Transverse colon (tissue), 4 donors: ENCODE results near the gene BMPER. TPM values are rescaled to one million over a fixed set of nuclear protein-coding genes. Genes with fewer than 3 reads are reported as not detected.
A peak's percentile ranks its signal among the peaks of the same experiment; 100 is the strongest.

ENCODE experiments used
- DNase-seq: peaks from one replicate; pipeline ENCODE4 v3.0.0-alpha.2; 2019
- H3K27ac ChIP-seq, 4 donors: fragments of 200-600 bp; sonication (generic); 2 replicates each; pipeline ENCODE4 v1.5.1; 2016 to 2018; ENCODE audit warnings: inconsistent platforms in 4 of 4
- H3K27me3 ChIP-seq: fragments of 200-600 bp; sonication (generic); 2 replicates; pipeline ENCODE4 v1.5.1; 2017; ENCODE audit warnings: inconsistent platforms
- H3K36me3 ChIP-seq, 4 donors: fragments of 200-600 bp; sonication (generic); 2 replicates each; pipeline ENCODE4 v1.5.1; 2017 to 2019; ENCODE audit warnings: inconsistent platforms in 4 of 4
- H3K4me1 ChIP-seq, 4 donors: fragments of 200-600 bp; sonication (generic); 2 replicates each; pipeline ENCODE4 v1.5.1; 2017 to 2020; ENCODE audit warnings: inconsistent platforms in 4 of 4
- H3K4me3 ChIP-seq, 4 donors: fragments of 200-600 bp; sonication (generic); 1 replicate in 1 of 4; 2 replicates in 3 of 4; pipeline versions ENCODE4 v1.5.1 to v1.6.1; 2017 to 2019; ENCODE audit warnings: inconsistent platforms in 4 of 4
- H3K9me3 ChIP-seq, 2 donors: fragments of 200-600 bp; sonication (generic); 2 replicates each; pipeline ENCODE4 v1.5.1; 2017 to 2019; ENCODE audit warnings: inconsistent platforms in 2 of 2
- EP300 ChIP-seq: sonication (generic); formaldehyde crosslinking; IDR thresholded peaks from one replicate; pipeline ENCODE4 v1.6.1; 2017; ENCODE audit warnings: antibody characterized with exemption, low read depth
- POLR2A ChIP-seq: fragments of 450-650 bp; IDR thresholded peaks from one replicate; pipeline ENCODE4 v1.6.1; 2016; ENCODE audit warnings: antibody characterized with exemption, mild to moderate bottlenecking, moderate library complexity
- POLR2AphosphoS5 ChIP-seq, 3 donors: sonication (generic); formaldehyde crosslinking; IDR thresholded peaks; one replicate each; pipeline ENCODE4 v1.6.1; 2016; ENCODE audit warnings: antibody characterized with exemption in 3 of 3
- WGBS, 2 donors: methylation state at CpG; one replicate each; pipeline ENCODE4 v1.1.5; 2018; ENCODE audit warnings: low coverage in 1 of 2; 5-methylcytosine and 5-hydroxymethylcytosine counted together
- in situ Hi-C, 4 donors: fragments of 200-750 bp; cut with MboI; loops; one replicate each; pipeline versions ENCODE4 v1.15.0 to v1.15.1; 2017; ENCODE audit warnings: low sequenced_read_pairs in 3 of 4, low pct_ligation_motif_present in 1 of 4, low pct_unique_long_range_greater_than_20kb in 1 of 4
- intact Hi-C: fragments of 100-400 bp; cut with DNase I; formaldehyde crosslinking; loops from one replicate; pipeline ENCODE4 v1.15.1; 2023; ENCODE audit warnings: low total_unique reads
- total RNA-seq, 4 donors: library from RNA; depleted of rRNA; stranded (reverse); fragments of >200 nt; gene quantifications; one replicate each; pipeline ENCODE4 v1.1.0, GENCODE V29; 2016
- TF ChIP-seq, protein P1 (sequence below), 5 experiments: fragments of 200-600 bp in 3 of 5; fragments of 450-650 bp in 2 of 5; sonication (generic) in 3 of 5; IDR thresholded peaks; 1 replicate in 2 of 5; 2 replicates in 3 of 5; pipeline ENCODE4 v1.5.1; 2016 to 2017; ENCODE audit warnings: antibody characterized with exemption in 5 of 5, inconsistent platforms in 3 of 5, mild to moderate bottlenecking in 2 of 5, moderate library complexity in 1 of 5

Gene BMPER
- total RNA-seq, 4 donors from 2014 or later, result 1.00 to 2.5 (median 1.8) TPM

DNA sequence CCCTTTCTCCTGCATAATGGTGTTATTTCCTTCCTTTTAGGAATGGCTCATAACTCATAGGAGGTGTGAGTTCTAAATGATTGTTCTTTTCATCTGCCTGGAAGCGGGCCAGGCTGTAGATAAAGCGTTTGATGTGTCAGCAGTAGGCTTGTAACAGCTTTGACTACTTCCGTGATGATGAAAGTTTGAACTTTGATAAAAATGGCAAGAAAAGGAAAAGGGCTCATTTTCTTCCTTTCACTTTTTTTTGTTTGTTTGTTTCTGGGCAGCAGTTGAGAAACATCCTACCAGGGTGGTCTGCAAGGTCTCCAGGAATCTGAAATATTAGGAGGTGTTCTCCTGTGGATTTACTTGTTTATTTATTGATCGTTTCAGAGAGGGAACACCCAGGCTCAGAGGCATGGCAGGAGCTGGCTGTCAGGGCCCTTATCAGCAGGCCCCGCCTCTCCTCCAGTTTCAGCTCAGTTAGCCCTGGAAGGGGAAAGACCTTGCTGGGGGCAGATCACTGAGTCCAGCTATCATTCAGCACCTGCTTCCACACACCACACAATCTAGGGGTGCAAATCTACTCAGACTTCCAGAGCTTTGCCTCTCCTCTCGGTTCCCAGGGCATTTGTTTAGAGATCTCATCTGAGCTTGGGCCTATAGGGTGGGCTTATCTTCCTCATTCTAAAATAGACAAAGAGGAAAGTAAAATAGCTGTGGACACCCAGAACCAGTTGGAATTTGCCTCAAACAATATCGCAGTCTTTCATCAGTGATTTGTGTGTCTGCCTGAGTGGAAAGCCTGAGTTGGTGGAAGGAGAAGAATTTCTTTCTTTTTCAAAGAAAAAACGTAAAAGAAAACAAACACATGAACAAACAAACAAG, 130.9 kb downstream of the BMPER start:
- Histone ChIP-seq H3K9me3 (no peaks in the 10 kb centered on the region), H3K4me1 (peaks cover 3 to 15% (median 6%) of the 10 kb centered on the region in 4 donors), H3K27ac (peak overlapping the region; percentile 38 to 63 (median 49)), H3K27me3 (no peaks in the 10 kb centered on the region), H3K4me3 (peak overlapping the region in 1 of 4 donors; percentile 28), H3K36me3 (no peaks in the 10 kb centered on the region)
- DNase-seq, result peak; percentile 81
- in situ Hi-C loops (no loop called here), intact Hi-C loops (no loop called here)
- TF ChIP-seq POLR2AphosphoS5 (IDR thresholded peaks at IDR 0.05) (peak in 2 of 3 donors; percentile 44 to 71), POLR2A (no peak), EP300 (no peak)
- TF ChIP-seq, protein P1, sequence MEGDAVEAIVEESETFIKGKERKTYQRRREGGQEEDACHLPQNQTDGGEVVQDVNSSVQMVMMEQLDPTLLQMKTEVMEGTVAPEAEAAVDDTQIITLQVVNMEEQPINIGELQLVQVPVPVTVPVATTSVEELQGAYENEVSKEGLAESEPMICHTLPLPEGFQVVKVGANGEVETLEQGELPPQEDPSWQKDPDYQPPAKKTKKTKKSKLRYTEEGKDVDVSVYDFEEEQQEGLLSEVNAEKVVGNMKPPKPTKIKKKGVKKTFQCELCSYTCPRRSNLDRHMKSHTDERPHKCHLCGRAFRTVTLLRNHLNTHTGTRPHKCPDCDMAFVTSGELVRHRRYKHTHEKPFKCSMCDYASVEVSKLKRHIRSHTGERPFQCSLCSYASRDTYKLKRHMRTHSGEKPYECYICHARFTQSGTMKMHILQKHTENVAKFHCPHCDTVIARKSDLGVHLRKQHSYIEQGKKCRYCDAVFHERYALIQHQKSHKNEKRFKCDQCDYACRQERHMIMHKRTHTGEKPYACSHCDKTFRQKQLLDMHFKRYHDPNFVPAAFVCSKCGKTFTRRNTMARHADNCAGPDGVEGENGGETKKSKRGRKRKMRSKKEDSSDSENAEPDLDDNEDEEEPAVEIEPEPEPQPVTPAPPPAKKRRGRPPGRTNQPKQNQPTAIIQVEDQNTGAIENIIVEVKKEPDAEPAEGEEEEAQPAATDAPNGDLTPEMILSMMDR (IDR thresholded peaks at IDR 0.05), result no peak
- 33 to 52% methylated on average over 6 to 8 of the region's 8 CpGs for WGBS, 2 donors

DNA sequence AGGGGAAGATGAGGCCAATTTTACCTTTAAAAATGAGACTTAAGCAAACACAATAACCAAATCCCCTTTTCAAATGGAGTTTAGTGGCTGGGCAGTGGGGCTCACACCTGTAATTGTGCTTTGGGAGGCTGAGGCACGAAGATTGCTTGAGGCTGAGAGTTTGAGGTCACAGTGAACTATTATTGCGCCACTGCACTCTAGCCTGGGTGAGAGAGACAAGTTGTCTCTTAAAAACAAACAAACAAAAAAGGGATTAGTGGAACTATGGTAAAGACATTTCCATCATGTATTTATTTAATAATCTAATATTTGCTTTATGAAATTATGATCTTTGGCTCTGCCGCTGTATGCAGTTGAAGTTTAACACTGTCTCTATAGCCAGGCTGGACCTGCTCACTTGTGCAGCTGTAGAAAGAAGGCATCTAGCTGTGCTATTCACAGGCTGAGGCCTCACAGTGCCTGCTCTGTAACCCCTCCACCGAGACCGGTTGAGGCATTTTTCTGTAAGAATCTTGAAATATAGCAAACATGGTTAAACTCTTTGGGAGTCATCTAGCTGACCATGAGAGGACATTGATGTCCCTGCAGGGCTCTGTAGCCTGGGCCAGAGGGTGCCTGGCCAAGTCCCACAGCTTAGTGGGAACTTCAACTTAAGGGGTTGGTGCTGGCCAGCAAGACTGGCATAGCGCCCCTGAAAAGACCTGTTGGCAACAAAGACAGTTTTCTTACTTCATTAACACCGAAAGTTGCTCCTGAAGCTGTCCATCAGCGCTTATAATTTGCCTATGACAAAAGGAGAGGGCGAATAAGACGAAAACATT, 131.8 kb downstream of the BMPER start:
- H3K4me1 ChIP-seq, result peaks cover 3 to 15% (median 6%) of the 10 kb centered on the region in 4 donors
- no peaks in the 10 kb centered on the region for H3K9me3 ChIP-seq
- H3K27me3 ChIP-seq, result no peaks in the 10 kb centered on the region
- H3K4me3 ChIP-seq, result no peak overlapping the region
- H3K36me3 ChIP-seq, result no peaks in the 10 kb centered on the region
- peak overlapping the region in 3 of 4 donors; percentile 34 to 63 (median 55) for H3K27ac ChIP-seq
- no peak for DNase-seq
- WGBS, 2 donors, result 70 to 73% methylated on average over 9 to 10 of the region's 10 CpGs
- intact Hi-C loops, result no loop called here
- in situ Hi-C loops, result no loop called here
- no peak for TF ChIP-seq EP300

DNA sequence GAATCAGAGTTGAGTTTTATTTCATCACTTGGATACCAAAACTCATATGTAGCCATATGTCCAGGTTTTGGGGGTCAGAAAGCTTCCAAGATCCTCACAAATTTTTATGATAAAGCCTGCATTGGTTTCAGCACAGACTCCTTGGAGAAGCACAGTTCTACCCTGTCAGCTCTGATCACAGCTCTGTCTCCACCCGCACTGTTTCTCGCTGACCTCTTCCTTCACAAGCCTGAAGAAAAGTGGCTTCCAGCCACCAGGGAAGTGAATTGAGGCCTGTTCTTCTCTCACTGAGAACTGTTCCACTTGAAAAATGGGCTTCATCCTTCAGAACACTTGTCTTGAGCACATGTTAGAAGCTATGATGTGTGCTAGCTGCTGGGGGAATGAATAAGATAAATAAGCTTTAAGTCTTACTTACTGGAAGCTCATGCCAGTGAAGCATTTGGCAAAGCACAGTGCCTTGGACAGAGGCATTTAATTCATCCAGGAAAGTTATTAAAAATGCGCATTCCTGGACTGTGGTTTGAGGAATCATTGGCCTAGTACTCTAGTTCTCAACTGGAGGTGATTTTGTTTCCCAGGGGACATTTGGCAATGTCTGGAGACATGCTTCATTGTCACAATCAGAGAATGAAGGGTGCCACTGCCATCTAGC, 133.6 kb downstream of the BMPER start:
- no peak for DNase-seq

DNA sequence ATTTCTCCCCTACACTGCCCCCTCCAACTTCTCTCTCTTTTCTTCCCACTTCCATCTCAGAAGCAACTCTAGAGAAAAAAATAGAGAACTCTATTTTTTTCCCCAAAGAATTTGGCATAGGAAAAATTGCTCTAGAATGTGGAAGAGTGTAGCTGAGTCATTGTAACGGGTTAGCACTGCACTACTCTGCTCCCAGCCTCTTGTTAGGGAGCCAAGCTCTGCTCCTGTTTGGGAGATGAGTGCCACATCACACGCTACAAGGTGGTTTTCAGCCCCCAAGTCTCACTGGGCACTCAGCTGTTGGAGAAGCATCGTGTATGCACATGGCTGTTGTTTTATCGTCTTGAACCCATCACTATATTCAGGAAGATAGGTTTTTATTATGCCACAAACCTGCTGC, 136.4 kb downstream of the BMPER start:
- Histone ChIP-seq H3K27ac (no peak overlapping the region), H3K36me3 (no peaks in the 10 kb centered on the region), H3K27me3 (no peaks in the 10 kb centered on the region), H3K4me3 (no peak overlapping the region), H3K4me1 (peaks cover 4 to 10% (median 6%) of the 10 kb centered on the region in 4 donors), H3K9me3 (no peaks in the 10 kb centered on the region)
- DNase-seq, result no peak
- intact Hi-C loops, result loop anchor here (10.0 kb wide), 1 partner anchor 1657 kb away; no protein-coding TSS in a partner anchor
- in situ Hi-C loops, result no loop called here
- TF ChIP-seq POLR2A, result no peak
- TF ChIP-seq EP300, result no peak
- TF ChIP-seq, protein P1 (IDR thresholded peaks at IDR 0.05), result no peak
- TF ChIP-seq POLR2AphosphoS5 (IDR thresholded peaks at IDR 0.05), result no peak
- WGBS, 2 donors, result 76 to 85% methylated on average over 3 to 4 of the region's 4 CpGs

More for the DNA sequence above, 133.6 kb downstream of the BMPER start:
- Histone ChIP-seq H3K36me3 (no peaks in the 10 kb centered on the region), H3K4me1 (peaks cover 4 to 17% (median 6%) of the 10 kb centered on the region in 4 donors), H3K27ac (no peak overlapping the region), H3K9me3 (no peaks in the 10 kb centered on the region), H3K4me3 (no peak overlapping the region), H3K27me3 (no peaks in the 10 kb centered on the region)
- TF ChIP-seq POLR2AphosphoS5 (IDR thresholded peaks at IDR 0.05) (no peak), POLR2A (no peak), EP300 (no peak)
- TF ChIP-seq, protein P1 (IDR thresholded peaks at IDR 0.05), result no peak
- intact Hi-C loops (no loop called here), in situ Hi-C loops (no loop called here)
- 50 to 89% methylated on average over 1 to 3 of the region's 3 CpGs for WGBS, 2 donors
